Fibroblast of lung (primary cell): ENCODE measurements around the gene LMOD2. TPM values are rescaled to one million over a fixed set of nuclear protein-coding genes. Genes with fewer than 3 reads are reported as not detected.

ENCODE experiments used
- DNase-seq, 2 donors: peaks; one replicate each; pipeline versions ENCODE4 v3.0.0 to v3.0.0-alpha.2; 2010; ENCODE audit warnings: low read depth in 2 of 2
- H2AFZ ChIP-seq: 2 replicates; pipeline ENCODE4 v1.5.1; 2012; ENCODE audit warnings: low read length, control low read depth, inconsistent platforms
- H3K27ac ChIP-seq: 2 replicates; pipeline ENCODE4 v1.5.1; 2011; ENCODE audit warnings: low read length, control low read depth; ENCODE audit not compliant: insufficient read depth
- H3K27me3 ChIP-seq: 2 replicates; pipeline ENCODE4 v1.5.1; 2011; ENCODE audit warnings: mild to moderate bottlenecking, low read length; ENCODE audit not compliant: control insufficient read depth, insufficient read depth
- H3K36me3 ChIP-seq: 2 replicates; pipeline ENCODE4 v1.5.1; 2011; ENCODE audit warnings: low read length; ENCODE audit not compliant: control insufficient read depth, insufficient read depth
- H3K4me1 ChIP-seq: 2 replicates; pipeline ENCODE4 v1.5.1; 2011; ENCODE audit warnings: low read length; ENCODE audit not compliant: control insufficient read depth, insufficient read depth; ENCODE audit errors: extremely low read depth
- H3K4me2 ChIP-seq: 2 replicates; pipeline ENCODE4 v1.5.1; 2011; ENCODE audit warnings: low read length, control low read depth; ENCODE audit not compliant: insufficient read depth; ENCODE audit errors: extremely low read depth
- H3K4me3 ChIP-seq, 4 experiments: fragments of 200-600 bp in 1 of 4; sonication (generic) in 1 of 4; replicated peaks in 1 of 4; 2 replicates each; pipeline ENCODE4 v1.5.1; 2011 to 2016; ENCODE audit warnings: low read length in 4 of 4, low read depth in 3 of 4, mild to moderate bottlenecking in 3 of 4, control low read depth in 2 of 4, inconsistent platforms in 1 of 4, mixed read lengths in 1 of 4; ENCODE audit not compliant: insufficient read depth in 1 of 4; ENCODE audit errors: control extremely low read depth in 1 of 4
- H3K79me2 ChIP-seq: 2 replicates; pipeline ENCODE4 v1.5.1; 2012; ENCODE audit warnings: mild to moderate bottlenecking, low read length, inconsistent platforms; ENCODE audit not compliant: control insufficient read depth, insufficient read depth
- H3K9ac ChIP-seq: 2 replicates; pipeline ENCODE4 v1.5.1; 2011; ENCODE audit warnings: mild to moderate bottlenecking, low read length, control low read depth; ENCODE audit not compliant: insufficient read depth
- H3K9me3 ChIP-seq: 2 replicates; pipeline ENCODE4 v1.5.1; 2012; ENCODE audit warnings: low read depth, low read length; ENCODE audit not compliant: control insufficient read depth, insufficient read depth
- H4K20me1 ChIP-seq: 2 replicates; pipeline ENCODE4 v1.5.1; 2011; ENCODE audit warnings: low read length; ENCODE audit not compliant: control insufficient read depth, insufficient read depth; ENCODE audit errors: extremely low read depth
- EZH2 ChIP-seq: IDR thresholded peaks from 2 replicates; pipeline ENCODE4 v1.5.1; 2012; ENCODE audit warnings: low read length, control low read depth, mild to moderate bottlenecking; ENCODE audit errors: missing control alignments
- polyA plus RNA-seq, 2 donors: library from polyadenylated mRNA; depleted of rRNA in 1 of 2; stranded (reverse) in 1 of 2; unstranded in 1 of 2; fragments of >200 nt; gene quantifications; 2 replicates each; pipeline ENCODE4 v1.2.1, GENCODE V29; 2011 to 2012; ENCODE audit warnings: missing spikeins in 1 of 2
- total RNA-seq: library from RNA; depleted of rRNA; stranded (reverse); fragments of >200 nt; gene quantifications from 2 replicates; pipeline ENCODE4 v1.2.1, GENCODE V29; 2014
- TF ChIP-seq, protein P1 (sequence below), 2 donors: IDR thresholded peaks in 1 of 2; conservative IDR thresholded peaks in 1 of 2; 1 replicate in 1 of 2; 2 replicates in 1 of 2; pipeline ENCODE4 v1.5.1; 2011 to 2012; ENCODE audit warnings: low read length in 2 of 2, control low read depth in 1 of 2, inconsistent platforms in 1 of 2, low read depth in 1 of 2, mild to moderate bottlenecking in 1 of 2

The LMOD2 gene
- total and polyA plus RNA-seq, 2 donors (not counting 1 experiment from before 2014, with no cell fraction given): not detected

- Histone ChIP-seq H3K79me2 (no peaks in the 10 kb centered on the region), H3K4me3 (no peak overlapping the region), H3K4me2 (no peak overlapping the region), H3K9me3 (no peaks in the 10 kb centered on the region), H2AFZ (no peak overlapping the region), H3K36me3 (no peaks in the 10 kb centered on the region), H3K27ac (no peak overlapping the region), H3K4me1 (no peaks in the 10 kb centered on the region), H3K27me3 (no peaks in the 10 kb centered on the region), H4K20me1 (no peaks in the 10 kb centered on the region), H3K9ac (no peak overlapping the region)
- TF ChIP-seq, protein P1, sequence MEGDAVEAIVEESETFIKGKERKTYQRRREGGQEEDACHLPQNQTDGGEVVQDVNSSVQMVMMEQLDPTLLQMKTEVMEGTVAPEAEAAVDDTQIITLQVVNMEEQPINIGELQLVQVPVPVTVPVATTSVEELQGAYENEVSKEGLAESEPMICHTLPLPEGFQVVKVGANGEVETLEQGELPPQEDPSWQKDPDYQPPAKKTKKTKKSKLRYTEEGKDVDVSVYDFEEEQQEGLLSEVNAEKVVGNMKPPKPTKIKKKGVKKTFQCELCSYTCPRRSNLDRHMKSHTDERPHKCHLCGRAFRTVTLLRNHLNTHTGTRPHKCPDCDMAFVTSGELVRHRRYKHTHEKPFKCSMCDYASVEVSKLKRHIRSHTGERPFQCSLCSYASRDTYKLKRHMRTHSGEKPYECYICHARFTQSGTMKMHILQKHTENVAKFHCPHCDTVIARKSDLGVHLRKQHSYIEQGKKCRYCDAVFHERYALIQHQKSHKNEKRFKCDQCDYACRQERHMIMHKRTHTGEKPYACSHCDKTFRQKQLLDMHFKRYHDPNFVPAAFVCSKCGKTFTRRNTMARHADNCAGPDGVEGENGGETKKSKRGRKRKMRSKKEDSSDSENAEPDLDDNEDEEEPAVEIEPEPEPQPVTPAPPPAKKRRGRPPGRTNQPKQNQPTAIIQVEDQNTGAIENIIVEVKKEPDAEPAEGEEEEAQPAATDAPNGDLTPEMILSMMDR (conservative IDR thresholded peaks at IDR 0.05 in 1 of 2, IDR thresholded peaks at IDR 0.05 in 1 of 2; ENCODE audit: low read depth in 1 of 2, low read length in 2 of 2): no peak
- TF ChIP-seq EZH2: no peak
- no peak for DNase-seq
Measured at GRCh38 chr7:123637203-123637602, 18.5 kb upstream of the LMOD2 start.

DNA sequence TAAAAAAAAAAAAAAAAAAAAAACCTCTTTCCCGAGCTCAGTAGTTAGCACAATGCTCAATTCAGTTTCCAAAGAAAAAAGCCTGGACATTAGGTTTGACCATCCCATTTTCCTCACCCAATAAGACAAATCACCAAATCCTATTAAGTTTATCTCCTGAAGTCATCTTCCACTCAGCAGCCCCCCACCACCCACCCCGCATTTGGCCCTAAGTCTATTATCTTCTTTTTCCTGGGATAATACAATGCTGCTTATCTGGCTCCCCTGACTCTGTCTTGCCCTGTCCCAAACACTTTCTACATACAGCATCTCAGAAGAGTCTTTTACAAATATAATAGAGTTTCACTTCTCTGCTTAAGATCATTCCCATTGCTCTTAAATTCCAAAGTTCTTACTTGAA lies 17.8 kb upstream of the LMOD2 start:
- Histone ChIP-seq H3K79me2 (no peaks in the 10 kb centered on the region), H3K27me3 (no peaks in the 10 kb centered on the region), H3K36me3 (no peaks in the 10 kb centered on the region), H3K4me2 (no peak overlapping the region), H3K27ac (no peak overlapping the region), H3K4me1 (no peaks in the 10 kb centered on the region), H2AFZ (no peak overlapping the region), H4K20me1 (no peaks in the 10 kb centered on the region), H3K4me3 (no peak overlapping the region), H3K9me3 (no peaks in the 10 kb centered on the region), H3K9ac (no peak overlapping the region)
- no peak for DNase-seq
- TF ChIP-seq, protein P1 (conservative IDR thresholded peaks at IDR 0.05 in 1 of 2, IDR thresholded peaks at IDR 0.05 in 1 of 2; ENCODE audit: low read depth in 1 of 2, low read length in 2 of 2): no peak
- TF ChIP-seq EZH2: no peak

- no peaks in the 10 kb centered on the region for H4K20me1 ChIP-seq
- H3K27me3 ChIP-seq: no peaks in the 10 kb centered on the region
- no peak overlapping the region for H3K4me3 ChIP-seq
- no peaks in the 10 kb centered on the region for H3K9me3 ChIP-seq
- H3K9ac ChIP-seq: no peak overlapping the region
- H3K4me2 ChIP-seq: no peak overlapping the region
- TF ChIP-seq, protein P1 (conservative IDR thresholded peaks at IDR 0.05 in 1 of 2, IDR thresholded peaks at IDR 0.05 in 1 of 2; ENCODE audit: low read depth in 1 of 2, low read length in 2 of 2): no peak
- no peak for TF ChIP-seq EZH2
- H2AFZ ChIP-seq: no peak overlapping the region
- no peak overlapping the region for H3K27ac ChIP-seq
- peaks cover 2% of the 10 kb centered on the region for H3K4me1 ChIP-seq
- no peaks in the 10 kb centered on the region for H3K79me2 ChIP-seq
- no peaks in the 10 kb centered on the region for H3K36me3 ChIP-seq
- DNase-seq: no peak
Measured at GRCh38 chr7:123639631-123640030, 16.0 kb upstream of the LMOD2 start.
